ENCODE results near the gene ERN1. TPM values are rescaled to one million over a fixed set of nuclear protein-coding genes. Genes with fewer than 3 reads are reported as not detected.

Gene ERN1
- total and polyA plus RNA-seq, 2 of the 13 experiments (the other 11 are each of a cell fraction or from before 2014, with no cell fraction given) = 6.0 to 12.7 TPM

DNA sequence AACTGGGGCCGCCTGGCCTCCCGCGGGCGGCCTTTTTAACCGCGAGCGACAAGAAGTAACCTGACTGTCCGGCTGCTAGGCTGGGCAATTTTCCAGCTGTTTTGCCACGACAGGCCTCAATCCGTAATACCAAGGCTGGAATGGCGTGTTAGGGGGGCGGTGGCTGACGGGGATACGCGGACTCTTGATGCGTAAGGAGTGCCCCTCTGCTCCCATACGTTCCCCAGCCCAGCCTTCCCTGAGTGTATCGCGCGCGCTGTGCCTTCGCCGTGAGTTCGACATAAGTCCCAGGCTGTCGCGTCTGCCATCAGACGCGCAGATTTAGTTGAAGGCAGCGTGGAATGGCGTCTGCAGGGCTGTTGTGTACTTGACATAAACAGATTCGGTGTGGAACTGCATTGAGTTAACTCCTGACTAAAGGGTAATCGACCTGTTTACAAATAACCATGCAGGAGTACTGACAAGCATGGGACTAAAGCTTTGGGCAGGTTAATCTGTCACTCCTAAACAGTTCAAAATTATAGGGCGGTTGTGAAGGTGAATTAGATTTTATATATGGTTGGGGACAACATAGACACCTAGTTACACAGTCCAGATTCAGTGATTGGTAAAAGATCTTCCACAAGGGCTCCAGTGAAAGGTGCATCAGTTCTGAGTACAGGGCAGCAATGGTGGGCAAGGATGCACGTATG, 16.6 kb upstream of the ERN1 start (continued):
- TF ChIP-seq TBX2 (CRISPR knock-in tag; IDR thresholded peaks at IDR 0.05; ENCODE audit: borderline replicate concordance) (0 out of 2 replicates have a peak, but pooled peaks have one; percentile 12), SOX13 (IDR thresholded peaks at IDR 0.05) (no peak), SOX13 (CRISPR knock-in tag; conservative IDR thresholded peaks at IDR 0.05 in 1 of 2, IDR thresholded peaks at IDR 0.05 in 1 of 2) (no peak), ZNF503 (CRISPR knock-in tag; IDR thresholded peaks at IDR 0.05) (no peak), ZFP1 (CRISPR knock-in tag; IDR thresholded peaks at IDR 0.05) (no peak), ATM (IDR thresholded peaks at IDR 0.05; ENCODE audit: borderline replicate concordance) (no peak), IKZF5 (CRISPR knock-in tag; IDR thresholded peaks at IDR 0.05) (no peak), ZNF407 (CRISPR knock-in tag; IDR thresholded peaks at IDR 0.05; ENCODE audit: not compliant biosample characterization) (no peak), FOSL1 (CRISPR knock-in tag; IDR thresholded peaks at IDR 0.05; ENCODE audit: borderline replicate concordance) (no peak), BHLHE40 (IDR thresholded peaks at IDR 0.05; ENCODE audit: low read length) (0 out of 2 replicates have a peak, but pooled peaks have one; percentile 4), SAP130 (CRISPR knock-in tag; IDR thresholded peaks at IDR 0.05; ENCODE audit: low read depth) (peak; percentile 14; the same call in 1 of the 2 replicates), ZNF350 (CRISPR knock-in tag; IDR thresholded peaks at IDR 0.05; ENCODE audit: borderline replicate concordance, low read depth) (no peak)
- TF ChIP-seq, protein P1, sequence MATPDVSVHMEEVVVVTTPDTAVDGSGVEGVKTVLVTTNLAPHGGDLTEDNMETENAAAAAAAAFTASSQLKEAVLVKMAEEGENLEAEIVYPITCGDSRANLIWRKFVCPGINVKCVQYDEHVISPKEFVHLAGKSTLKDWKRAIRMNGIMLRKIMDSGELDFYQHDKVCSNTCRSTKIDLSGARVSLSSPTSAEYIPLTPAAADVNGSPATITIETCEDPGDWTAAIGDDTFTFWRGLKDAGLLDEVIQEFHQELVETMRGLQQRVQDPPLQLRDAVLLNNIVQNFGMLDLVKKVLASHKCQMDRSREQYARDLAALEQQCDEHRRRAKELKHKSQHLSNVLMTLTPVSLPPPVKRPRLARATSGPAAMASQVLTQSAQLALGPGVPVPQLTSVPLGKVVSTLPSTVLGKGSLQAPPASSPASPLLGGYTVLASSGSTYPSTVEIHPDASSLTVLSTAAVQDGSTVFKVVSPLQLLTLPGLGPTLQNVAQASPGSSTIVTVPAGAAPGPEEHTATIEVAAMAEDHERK (CRISPR knock-in tag; IDR thresholded peaks at IDR 0.05; ENCODE audit: low read depth) = no peak
- TF ChIP-seq, protein P2, sequence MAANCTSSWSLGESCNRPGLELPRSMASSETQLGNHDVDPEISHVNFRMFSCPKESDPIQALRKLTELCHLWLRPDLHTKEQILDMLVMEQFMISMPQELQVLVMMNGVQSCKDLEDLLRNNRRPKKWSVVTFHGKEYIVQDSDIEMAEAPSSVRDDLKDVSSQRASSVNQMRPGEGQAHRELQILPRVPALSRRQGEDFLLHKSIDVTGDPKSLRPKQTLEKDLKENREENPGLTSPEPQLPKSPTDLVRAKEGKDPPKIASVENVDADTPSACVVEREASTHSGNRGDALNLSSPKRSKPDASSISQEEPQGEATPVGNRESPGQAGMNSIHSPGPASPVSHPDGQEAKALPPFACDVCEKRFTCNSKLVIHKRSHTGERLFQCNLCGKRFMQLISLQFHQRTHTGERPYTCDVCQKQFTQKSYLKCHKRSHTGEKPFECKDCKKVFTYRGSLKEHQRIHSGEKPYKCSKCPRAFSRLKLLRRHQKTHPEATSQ (CRISPR knock-in tag; IDR thresholded peaks at IDR 0.05; ENCODE audit: borderline replicate concordance) = peak; percentile 53

Data from HepG2 (cell line).